ENCODE measurements around the gene FOXK1.

Gene FOXK1

GRCh38 chr7:4745971-4746919, 64.2 kb downstream of the FOXK1 start:
- Histone ChIP-seq H3K9me3 (ENCODE audit: control insufficient read depth, insufficient read depth, low read depth, low read length) (no peaks in the 10 kb centered on the region), H3K27ac (ENCODE audit: extremely low read depth, low read depth, low read length) (peak overlapping the region; percentile 94), H3K36me3 (ENCODE audit: control insufficient read depth in 2 of 2, insufficient read depth in 1 of 2, low read length in 2 of 2) (peaks cover 13 to 41% of the 10 kb centered on the region in 2 experiments; a peak in 2 of 3 replicates), H3K4me3 (ENCODE audit: low read depth, low read length) (no peak overlapping the region), H3K4me1 (ENCODE audit: control insufficient read depth, insufficient read depth, low read length) (peaks cover 18% of the 10 kb centered on the region)
- ChIA-PET CTCF (interaction anchor here (1.2 to 2.1 kb wide), 2 partner anchors 8 to 67 kb away, joined by 3 to 7 read pairs; no protein-coding TSS in a partner anchor), POLR2A (interaction anchor here (1.4 kb wide), 1 partner anchor 105 kb away, joined by 4 read pairs; no protein-coding TSS in a partner anchor)
- peak; percentile 73 for TF ChIP-seq ZNF121 (tag by site-specific recombination; IDR thresholded peaks at IDR 0.05)
- TF ChIP-seq, protein P1, sequence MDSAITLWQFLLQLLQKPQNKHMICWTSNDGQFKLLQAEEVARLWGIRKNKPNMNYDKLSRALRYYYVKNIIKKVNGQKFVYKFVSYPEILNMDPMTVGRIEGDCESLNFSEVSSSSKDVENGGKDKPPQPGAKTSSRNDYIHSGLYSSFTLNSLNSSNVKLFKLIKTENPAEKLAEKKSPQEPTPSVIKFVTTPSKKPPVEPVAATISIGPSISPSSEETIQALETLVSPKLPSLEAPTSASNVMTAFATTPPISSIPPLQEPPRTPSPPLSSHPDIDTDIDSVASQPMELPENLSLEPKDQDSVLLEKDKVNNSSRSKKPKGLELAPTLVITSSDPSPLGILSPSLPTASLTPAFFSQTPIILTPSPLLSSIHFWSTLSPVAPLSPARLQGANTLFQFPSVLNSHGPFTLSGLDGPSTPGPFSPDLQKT (IDR thresholded peaks at IDR 0.05; ENCODE audit: borderline replicate concordance, low read depth, low read length) = no peak

- POLR2A ChIA-PET = interaction anchor here (0.6 kb wide), 1 partner anchor 81 kb away, joined by 5 read pairs; no protein-coding TSS in a partner anchor
- Histone ChIP-seq H3K27ac (ENCODE audit: extremely low read depth, low read depth, low read length) (no peak overlapping the region), H3K36me3 (ENCODE audit: control insufficient read depth in 2 of 2, insufficient read depth in 1 of 2, low read length in 2 of 2) (peaks cover 13 to 35% of the 10 kb centered on the region in 2 experiments; a peak in 2 of 3 replicates), H3K4me1 (ENCODE audit: control insufficient read depth, insufficient read depth, low read length) (peaks cover 18% of the 10 kb centered on the region), H3K4me3 (ENCODE audit: low read depth, low read length) (no peak overlapping the region), H3K9me3 (ENCODE audit: control insufficient read depth, insufficient read depth, low read depth, low read length) (no peaks in the 10 kb centered on the region)
- CTCF ChIA-PET = no interaction called here
- TF ChIP-seq ZNF768 (tag by site-specific recombination; IDR thresholded peaks at IDR 0.05) (no peak), SP3 (tag by site-specific recombination; IDR thresholded peaks at IDR 0.05) (no peak), ZNF138 (tag by site-specific recombination; IDR thresholded peaks at IDR 0.05; ENCODE audit: borderline replicate concordance) (no peak), ZNF211 (tag by site-specific recombination; IDR thresholded peaks at IDR 0.05; ENCODE audit: low read depth) (no peak), PBX3 (CRISPR knock-in tag; IDR thresholded peaks at IDR 0.05) (no peak), ZNF391 (tag by site-specific recombination; IDR thresholded peaks at IDR 0.05; ENCODE audit: borderline replicate concordance, low read depth) (no peak), ZNF19 (tag by site-specific recombination; IDR thresholded peaks at IDR 0.05; ENCODE audit: low read depth) (no peak), FEZF1 (tag by site-specific recombination; IDR thresholded peaks at IDR 0.05) (no peak), PRDM10 (tag by site-specific recombination; IDR thresholded peaks at IDR 0.05) (no peak), ZNF521 (tag by site-specific recombination; IDR thresholded peaks at IDR 0.05) (no peak), ZNF473 (tag by site-specific recombination; IDR thresholded peaks at IDR 0.05) (no peak), ZNF585B (tag by site-specific recombination; IDR thresholded peaks at IDR 0.05) (no peak), ZNF184 (tag by site-specific recombination; IDR thresholded peaks at IDR 0.05) (no peak), ZNF24 (tag by site-specific recombination; IDR thresholded peaks at IDR 0.05) (no peak), SALL2 (tag by site-specific recombination; IDR thresholded peaks at IDR 0.05; ENCODE audit: borderline replicate concordance) (no peak), ZNF354C (tag by site-specific recombination; IDR thresholded peaks at IDR 0.05; ENCODE audit: borderline replicate concordance, low read depth) (no peak), ZNF645 (tag by site-specific recombination; IDR thresholded peaks at IDR 0.05) (no peak)
- TF ChIP-seq, protein P2, sequence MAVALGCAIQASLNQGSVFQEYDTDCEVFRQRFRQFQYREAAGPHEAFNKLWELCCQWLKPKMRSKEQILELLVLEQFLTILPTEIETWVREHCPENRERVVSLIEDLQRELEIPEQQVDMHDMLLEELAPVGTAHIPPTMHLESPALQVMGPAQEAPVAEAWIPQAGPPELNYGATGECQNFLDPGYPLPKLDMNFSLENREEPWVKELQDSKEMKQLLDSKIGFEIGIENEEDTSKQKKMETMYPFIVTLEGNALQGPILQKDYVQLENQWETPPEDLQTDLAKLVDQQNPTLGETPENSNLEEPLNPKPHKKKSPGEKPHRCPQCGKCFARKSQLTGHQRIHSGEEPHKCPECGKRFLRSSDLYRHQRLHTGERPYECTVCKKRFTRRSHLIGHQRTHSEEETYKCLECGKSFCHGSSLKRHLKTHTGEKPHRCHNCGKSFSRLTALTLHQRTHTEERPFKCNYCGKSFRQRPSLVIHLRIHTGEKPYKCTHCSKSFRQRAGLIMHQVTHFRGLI (tag by site-specific recombination; IDR thresholded peaks at IDR 0.05) = no peak
- TF ChIP-seq, protein P3, sequence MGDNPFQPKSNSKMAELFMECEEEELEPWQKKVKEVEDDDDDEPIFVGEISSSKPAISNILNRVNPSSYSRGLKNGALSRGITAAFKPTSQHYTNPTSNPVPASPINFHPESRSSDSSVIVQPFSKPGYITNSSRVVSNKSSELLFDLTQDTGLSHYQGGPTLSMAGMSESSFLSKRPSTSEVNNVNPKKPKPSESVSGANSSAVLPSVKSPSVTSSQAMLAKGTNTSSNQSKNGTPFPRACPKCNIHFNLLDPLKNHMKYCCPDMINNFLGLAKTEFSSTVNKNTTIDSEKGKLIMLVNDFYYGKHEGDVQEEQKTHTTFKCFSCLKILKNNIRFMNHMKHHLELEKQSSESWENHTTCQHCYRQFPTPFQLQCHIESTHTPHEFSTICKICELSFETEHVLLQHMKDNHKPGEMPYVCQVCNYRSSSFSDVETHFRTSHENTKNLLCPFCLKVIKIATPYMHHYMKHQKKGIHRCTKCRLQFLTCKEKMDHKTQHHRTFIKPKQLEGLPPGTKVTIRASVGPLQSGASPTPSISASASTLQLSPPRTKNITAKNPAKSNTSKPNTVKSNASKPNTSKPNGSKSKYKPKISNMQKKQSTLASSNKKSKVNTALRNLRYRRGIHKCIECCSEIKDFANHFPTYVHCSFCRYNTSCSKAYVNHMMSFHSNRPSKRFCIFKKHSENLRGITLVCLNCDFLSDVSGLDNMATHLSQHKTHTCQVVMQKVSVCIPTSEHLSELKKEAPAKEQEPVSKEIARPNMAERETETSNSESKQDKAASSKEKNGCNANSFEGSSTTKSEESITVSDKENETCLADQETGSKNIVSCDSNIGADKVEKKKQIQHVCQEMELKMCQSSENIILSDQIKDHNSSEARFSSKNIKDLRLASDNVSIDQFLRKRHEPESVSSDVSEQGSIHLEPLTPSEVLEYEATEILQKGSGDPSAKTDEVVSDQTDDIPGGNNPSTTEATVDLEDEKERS (tag by site-specific recombination; IDR thresholded peaks at IDR 0.05) = no peak
Measured at GRCh38 chr7:4747013-4747412, 64.9 kb downstream of the FOXK1 start.
